ENCODE measurements around the gene PLA2G2D. TPM values are rescaled to one million over a fixed set of nuclear protein-coding genes. Genes with fewer than 3 reads are reported as not detected.
A peak's percentile ranks its signal among the peaks of the same experiment; 100 is the strongest.

PLA2G2D gene
- total and polyA plus RNA-seq, 12 donors, result not detected

GRCh38 chr1:20126041-20126805, 6.9 kb upstream of the PLA2G2D start:
- H3K36me3 ChIP-seq (replicated peaks in 1 of 2), result no peaks in the 10 kb centered on the region
- H3K27me3 ChIP-seq, result no peaks in the 10 kb centered on the region
- peaks cover 0 to 3% of the 10 kb centered on the region in 2 donors for H3K4me1 ChIP-seq (replicated peaks in 1 of 2)
- no peak for TF ChIP-seq POLR2A (IDR thresholded peaks at IDR 0.05)
- TF ChIP-seq CTCF (IDR thresholded peaks at IDR 0.05), result no peak
- H3K27ac ChIP-seq, result no peak overlapping the region
- no peak for DNase-seq
- WGBS, 4 donors, result 84 to 89% (median 86%) methylated on average over 7 to 9 of the region's 9 CpGs
- H3K4me3 ChIP-seq, result no peak overlapping the region
- intact Hi-C loops (cut with DNase I), result no loop called here
- H3K9me3 ChIP-seq (replicated peaks in 1 of 3), result no peaks in the 10 kb centered on the region

GRCh38 chr1:20125100-20125499, 5.8 kb upstream of the PLA2G2D start:
- H3K9me3 ChIP-seq (replicated peaks in 1 of 3), result no peaks in the 10 kb centered on the region
- intact Hi-C loops (cut with DNase I), result no loop called here
- no peak overlapping the region for H3K27ac ChIP-seq
- DNase-seq, result no peak
- WGBS, 4 donors, result 76 to 83% (median 79%) methylated on average over 10 of the region's 10 CpGs
- peaks cover 0 to 3% of the 10 kb centered on the region in 2 donors for H3K4me1 ChIP-seq (replicated peaks in 1 of 2)
- no peak for TF ChIP-seq CTCF (IDR thresholded peaks at IDR 0.05)
- no peak for TF ChIP-seq POLR2A (IDR thresholded peaks at IDR 0.05)
- peaks cover 3% of the 10 kb centered on the region for H3K27me3 ChIP-seq
- H3K36me3 ChIP-seq (replicated peaks in 1 of 2), result no peaks in the 10 kb centered on the region
- H3K4me3 ChIP-seq, result no peak overlapping the region

- no peak overlapping the region for H3K27ac ChIP-seq
- TF ChIP-seq POLR2A (IDR thresholded peaks at IDR 0.05) (no peak), CTCF (IDR thresholded peaks at IDR 0.05) (no peak)
- H3K4me3 ChIP-seq, result no peak overlapping the region
- peak; percentile 61 to 84 (median 80) for DNase-seq
- intact Hi-C loops (cut with DNase I), result no loop called here
- H3K9me3 ChIP-seq (replicated peaks in 1 of 3), result no peaks in the 10 kb centered on the region
- peaks cover 0 to 3% of the 10 kb centered on the region in 2 donors for H3K4me1 ChIP-seq (replicated peaks in 1 of 2)
- H3K27me3 ChIP-seq, result peaks cover 3% of the 10 kb centered on the region
- no peaks in the 10 kb centered on the region for H3K36me3 ChIP-seq (replicated peaks in 1 of 2)
- WGBS, 4 donors, result 40 to 68% (median 49%) methylated on average over 5 to 7 of the region's 7 CpGs
These were observed 5.2 kb upstream of the PLA2G2D start for GRCh38 chr1:20124456-20125057.

- H3K27ac ChIP-seq, result no peak overlapping the region
- H3K4me1 ChIP-seq (replicated peaks in 1 of 2), result peaks cover 0 to 3% of the 10 kb centered on the region in 2 donors
- intact Hi-C loops (cut with DNase I), result no loop called here
- WGBS, 4 donors, result 55 to 61% (median 58%) methylated on average over 10 of the region's 10 CpGs
- TF ChIP-seq CTCF (IDR thresholded peaks at IDR 0.05), result no peak
- TF ChIP-seq POLR2A (IDR thresholded peaks at IDR 0.05), result no peak
- H3K4me3 ChIP-seq, result no peak overlapping the region
- DNase-seq, result no peak
- no peaks in the 10 kb centered on the region for H3K9me3 ChIP-seq (replicated peaks in 1 of 3)
- no peaks in the 10 kb centered on the region for H3K36me3 ChIP-seq (replicated peaks in 1 of 2)
- H3K27me3 ChIP-seq, result peaks cover 3% of the 10 kb centered on the region
These were observed 4.6 kb upstream of the PLA2G2D start for GRCh38 chr1:20123722-20124455.
